ENCODE measurements around the gene S100A5.
A peak's percentile ranks its signal among the peaks of the same experiment; 100 is the strongest.
"Not testable (repeated sequence)": the region's sequence is repeated elsewhere in the genome, so short reads cannot be mapped to it uniquely, and the experiment has no call there.

The S100A5 gene

GRCh38 chr1:153566414-153567371 is 26.0 kb upstream of the S100A5 start:
- peak; percentile 79 for DNase-seq (ENCODE audit: low read depth)

- DNase-seq (ENCODE audit: low read depth): peak; percentile 32
Measured at GRCh38 chr1:153565529-153566374, 25.0 kb upstream of the S100A5 start, which contains the start of gene S100A2. Gene S100A2 (minus strand): TSS chr1:153565844. CDS start chr1:153563877, 1,967 bp downstream.

- DNase-seq (ENCODE audit: low read depth): no peak
Measured at GRCh38 chr1:153563991-153564390, 23.3 kb upstream of the S100A5 start.

GRCh38 chr1:153563483-153563901 is 22.8 kb upstream of the S100A5 start:
- DNase-seq (ENCODE audit: low read depth): no peak

- DNase-seq (ENCODE audit: low read depth): not testable (repeated sequence)
Measured at GRCh38 chr1:153562021-153562420, 21.3 kb upstream of the S100A5 start.

GRCh38 chr1:153561466-153561985 is 20.8 kb upstream of the S100A5 start:
- DNase-seq (ENCODE audit: low read depth): no peak

- no peak for DNase-seq (ENCODE audit: low read depth)
Measured at GRCh38 chr1:153560771-153561465, 20.2 kb upstream of the S100A5 start.

GRCh38 chr1:153560241-153560640 is 19.5 kb upstream of the S100A5 start:
- no peak for DNase-seq (ENCODE audit: low read depth)

GRCh38 chr1:153557877-153558276 is 17.1 kb upstream of the S100A5 start:
- no peak for DNase-seq (ENCODE audit: low read depth)

GRCh38 chr1:153556348-153556747 is 15.6 kb upstream of the S100A5 start:
- no peak for DNase-seq (ENCODE audit: low read depth)

- no peak for DNase-seq (ENCODE audit: low read depth)
Measured at GRCh38 chr1:153553830-153554541, 13.3 kb upstream of the S100A5 start.

- DNase-seq (ENCODE audit: low read depth): no peak
Measured at GRCh38 chr1:153553096-153553495, 12.4 kb upstream of the S100A5 start.

GRCh38 chr1:153552335-153552734 is 11.6 kb upstream of the S100A5 start:
- no peak for DNase-seq (ENCODE audit: low read depth)

- DNase-seq (ENCODE audit: low read depth): no peak
Measured at GRCh38 chr1:153550827-153551500, 10.2 kb upstream of the S100A5 start.

- DNase-seq (ENCODE audit: low read depth): no peak
Measured at GRCh38 chr1:153550398-153550758, 9.6 kb upstream of the S100A5 start.

- DNase-seq (ENCODE audit: low read depth): no peak
Measured at GRCh38 chr1:153549741-153550397, 9.1 kb upstream of the S100A5 start.

- DNase-seq (ENCODE audit: low read depth): no peak
Measured at GRCh38 chr1:153548722-153549688, 8.3 kb upstream of the S100A5 start, which contains the start of gene S100A3. Gene S100A3 (minus strand): TSS chr1:153549258. CDS start chr1:153548485, 773 bp downstream.

Measured in stimulated activated CD8-positive, alpha-beta memory T cell treated with anti-CD3 and anti-CD28 coated beads, Interleukin-4, amount 100 ng/mL, for 24 hours (primary cell).